Epithelial cell of proximal tubule (primary cell): ENCODE data around the gene ZMYM2. TPM values are rescaled to one million over a fixed set of nuclear protein-coding genes. Genes with fewer than 3 reads are reported as not detected.

Experiments
- DNase-seq: peaks from one replicate; pipeline ENCODE4 v3.0.0-alpha.2; 2011; ENCODE audit warnings: low read depth
- H3K4me3 ChIP-seq: 2 replicates; pipeline ENCODE4 v1.5.1; 2011; ENCODE audit warnings: low read depth, mild to moderate bottlenecking, low read length
- CTCF ChIP-seq: conservative IDR thresholded peaks from 2 replicates; pipeline ENCODE4 v1.5.1; 2012; ENCODE audit warnings: low read depth, mild to moderate bottlenecking, low read length
- total RNA-seq: library from RNA; depleted of rRNA; stranded (reverse); fragments of >200 nt; gene quantifications from 2 replicates; pipeline ENCODE4 v1.2.3, GENCODE V29; 2015

ZMYM2 gene
- total RNA-seq, 1 donor from 2014 or later: 27.9 TPM

DNA sequence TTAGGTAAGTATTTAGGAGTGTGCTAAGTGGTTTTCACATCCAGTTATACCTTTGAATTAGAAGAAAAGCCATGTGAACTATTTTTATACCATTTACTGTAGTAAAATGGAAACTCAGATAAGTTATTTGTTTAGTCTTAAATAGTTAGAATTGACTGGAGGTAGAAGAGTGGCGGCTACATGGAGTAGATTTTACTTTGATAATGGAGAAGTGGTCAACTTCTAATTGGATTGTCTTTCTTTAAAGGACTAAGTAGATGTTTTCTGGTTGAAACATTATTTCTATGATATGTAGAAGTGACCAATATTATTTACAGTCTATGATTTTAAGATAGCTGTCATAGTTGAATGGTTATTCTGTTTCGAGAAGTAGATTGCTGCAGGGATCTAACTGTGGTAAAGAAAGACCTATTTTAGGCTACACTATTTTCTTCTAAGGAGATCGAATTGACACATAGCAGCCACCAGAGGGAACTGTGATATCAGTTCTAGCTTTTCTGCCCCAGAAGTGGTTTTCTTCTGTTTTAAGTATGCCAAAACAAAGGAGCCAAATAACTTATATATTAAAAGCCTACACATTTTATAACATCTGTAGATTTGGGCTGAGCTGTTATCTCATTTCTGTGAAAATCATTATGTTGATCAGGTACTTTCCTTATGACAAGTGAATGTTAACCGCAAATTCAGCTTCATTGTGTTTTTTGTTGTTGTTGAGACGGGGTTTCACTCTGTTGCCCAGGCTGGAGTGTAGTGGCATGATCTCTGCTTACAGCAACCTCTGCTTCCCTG lies 26.1 kb downstream of the ZMYM2 start:
- H3K4me3 ChIP-seq: no peak overlapping the region
- DNase-seq: no peak
- TF ChIP-seq CTCF: peak; percentile 72

- TF ChIP-seq CTCF: no peak
Measured at GRCh38 chr13:19985219-19985556, 26.7 kb downstream of the ZMYM2 start.

GRCh38 chr13:19991531-19991930 lies 33.0 kb downstream of the ZMYM2 start:
- no peak overlapping the region for H3K4me3 ChIP-seq
- DNase-seq: no peak
- TF ChIP-seq CTCF: no peak

More at GRCh38 chr13:19985219-19985556, 26.7 kb downstream of the ZMYM2 start:
- H3K4me3 ChIP-seq: no peak overlapping the region
- no peak for DNase-seq

GRCh38 chr13:19993024-19993423 lies 34.5 kb downstream of the ZMYM2 start:
- H3K4me3 ChIP-seq: no peak overlapping the region
- no peak for DNase-seq
- no peak for TF ChIP-seq CTCF

DNA sequence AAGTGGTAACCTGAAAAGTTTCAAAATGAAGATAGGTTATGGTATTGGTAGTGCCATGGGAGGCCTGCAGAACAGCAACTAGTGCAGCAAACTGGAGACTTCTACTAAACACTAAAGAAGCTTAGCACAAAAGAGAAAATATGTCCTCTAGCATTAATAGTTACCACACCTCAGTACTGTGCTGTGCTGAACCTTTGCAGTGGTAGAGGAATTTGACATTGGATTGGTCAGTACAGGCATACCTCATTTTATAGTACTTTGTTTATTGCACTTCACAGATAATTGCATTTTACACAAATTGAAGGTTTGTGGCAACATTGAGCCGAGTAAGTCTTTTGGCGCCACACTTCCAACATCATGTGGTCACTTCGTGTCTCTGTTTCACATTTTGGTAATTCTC lies 40.4 kb downstream of the ZMYM2 start:
- TF ChIP-seq CTCF: no peak
- H3K4me3 ChIP-seq: no peak overlapping the region
- no peak for DNase-seq

DNA sequence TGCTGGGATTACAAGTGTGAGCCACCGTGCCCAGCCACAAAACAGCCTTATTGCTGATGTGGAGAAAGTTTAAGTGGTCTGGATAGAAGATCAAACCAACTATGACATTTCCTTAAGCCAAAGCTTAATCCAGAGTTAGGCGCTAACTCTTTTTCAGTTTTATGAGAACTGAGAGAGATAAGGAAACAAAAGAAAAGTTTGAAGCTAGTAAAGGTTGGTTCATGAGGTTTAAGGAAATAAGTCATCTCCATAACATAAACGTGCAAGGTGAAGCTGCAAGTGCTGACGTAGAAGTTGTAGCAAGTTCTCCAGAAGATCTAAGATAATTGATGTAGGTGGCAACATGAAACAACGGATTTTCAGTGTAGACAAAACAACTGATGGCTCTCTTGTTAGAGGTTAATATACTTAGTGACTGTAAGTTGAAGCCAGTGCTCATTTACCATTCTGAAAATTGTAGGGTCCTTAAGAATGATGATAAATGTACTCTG lies 41.6 kb downstream of the ZMYM2 start:
- no peak overlapping the region for H3K4me3 ChIP-seq
- TF ChIP-seq CTCF: no peak
- no peak for DNase-seq

- no peak for DNase-seq
- TF ChIP-seq CTCF: no peak
- no peak overlapping the region for H3K4me3 ChIP-seq
Measured at GRCh38 chr13:20001366-20002190, 43.1 kb downstream of the ZMYM2 start.
